Measurements from ENCODE around the gene CROCC2. TPM values are rescaled to one million over a fixed set of nuclear protein-coding genes. Genes with fewer than 3 reads are reported as not detected.
A peak's percentile ranks its signal among the peaks of the same experiment; 100 is the strongest.

Gene CROCC2
- total and polyA plus RNA-seq, 2 of the 13 experiments (the other 11 are each of a cell fraction or from before 2014, with no cell fraction given), result not detected

DNA sequence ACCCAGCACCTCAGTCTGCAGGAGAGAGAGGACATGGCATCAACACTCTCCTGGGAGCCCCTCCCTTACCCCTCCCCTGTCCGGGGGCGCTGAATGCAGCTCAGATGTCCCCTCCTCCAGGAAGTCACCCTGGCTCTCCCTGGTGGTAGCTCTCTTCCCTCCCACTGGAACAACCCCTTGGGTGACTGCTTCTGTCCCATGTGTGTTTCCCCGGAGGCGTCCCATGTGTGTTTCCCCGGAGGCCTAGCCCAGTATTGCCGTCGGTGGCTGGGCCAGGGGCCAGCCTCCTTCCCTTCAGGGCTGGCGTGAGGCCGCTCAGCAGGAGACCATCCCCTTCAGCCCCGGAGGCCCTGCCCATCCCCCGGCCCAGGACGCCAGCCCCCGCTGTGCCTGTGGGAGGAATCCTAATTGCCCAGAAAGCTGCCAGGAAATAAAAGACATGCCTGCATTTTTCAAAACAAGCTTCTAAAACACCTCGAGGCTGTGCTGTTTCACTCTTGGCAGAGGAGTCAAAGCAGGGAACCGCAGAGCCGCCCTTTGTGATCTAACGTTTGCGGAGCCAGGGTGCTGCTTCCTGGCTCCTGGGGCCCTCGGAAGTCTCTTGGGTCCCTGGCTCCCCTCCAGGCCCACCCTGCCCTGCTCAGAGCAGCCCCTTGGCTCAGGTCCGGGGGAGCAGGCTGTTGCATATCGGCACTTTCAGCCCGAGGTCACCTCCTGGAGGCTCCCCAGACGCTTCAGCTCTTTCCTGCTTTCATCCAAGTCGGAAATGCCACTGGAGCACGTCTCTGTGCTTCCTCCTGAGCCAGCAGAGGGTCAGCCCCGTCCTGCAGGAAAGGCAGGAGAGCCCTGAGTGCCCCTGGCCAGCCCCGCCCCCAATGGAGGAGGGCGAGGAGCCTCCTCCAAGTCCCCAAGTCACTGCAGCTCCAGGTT lies 103.7 kb downstream of the CROCC2 start (continued):
- TF ChIP-seq, protein P1, sequence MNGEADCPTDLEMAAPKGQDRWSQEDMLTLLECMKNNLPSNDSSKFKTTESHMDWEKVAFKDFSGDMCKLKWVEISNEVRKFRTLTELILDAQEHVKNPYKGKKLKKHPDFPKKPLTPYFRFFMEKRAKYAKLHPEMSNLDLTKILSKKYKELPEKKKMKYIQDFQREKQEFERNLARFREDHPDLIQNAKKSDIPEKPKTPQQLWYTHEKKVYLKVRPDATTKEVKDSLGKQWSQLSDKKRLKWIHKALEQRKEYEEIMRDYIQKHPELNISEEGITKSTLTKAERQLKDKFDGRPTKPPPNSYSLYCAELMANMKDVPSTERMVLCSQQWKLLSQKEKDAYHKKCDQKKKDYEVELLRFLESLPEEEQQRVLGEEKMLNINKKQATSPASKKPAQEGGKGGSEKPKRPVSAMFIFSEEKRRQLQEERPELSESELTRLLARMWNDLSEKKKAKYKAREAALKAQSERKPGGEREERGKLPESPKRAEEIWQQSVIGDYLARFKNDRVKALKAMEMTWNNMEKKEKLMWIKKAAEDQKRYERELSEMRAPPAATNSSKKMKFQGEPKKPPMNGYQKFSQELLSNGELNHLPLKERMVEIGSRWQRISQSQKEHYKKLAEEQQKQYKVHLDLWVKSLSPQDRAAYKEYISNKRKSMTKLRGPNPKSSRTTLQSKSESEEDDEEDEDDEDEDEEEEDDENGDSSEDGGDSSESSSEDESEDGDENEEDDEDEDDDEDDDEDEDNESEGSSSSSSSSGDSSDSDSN (CRISPR knock-in tag; IDR thresholded peaks at IDR 0.05), result peak; percentile 30; the same call in 1 of the 2 replicates
- TF ChIP-seq ZNF33A (CRISPR knock-in tag; IDR thresholded peaks at IDR 0.05; ENCODE audit: borderline replicate concordance), result no peak
- TF ChIP-seq, protein P2, sequence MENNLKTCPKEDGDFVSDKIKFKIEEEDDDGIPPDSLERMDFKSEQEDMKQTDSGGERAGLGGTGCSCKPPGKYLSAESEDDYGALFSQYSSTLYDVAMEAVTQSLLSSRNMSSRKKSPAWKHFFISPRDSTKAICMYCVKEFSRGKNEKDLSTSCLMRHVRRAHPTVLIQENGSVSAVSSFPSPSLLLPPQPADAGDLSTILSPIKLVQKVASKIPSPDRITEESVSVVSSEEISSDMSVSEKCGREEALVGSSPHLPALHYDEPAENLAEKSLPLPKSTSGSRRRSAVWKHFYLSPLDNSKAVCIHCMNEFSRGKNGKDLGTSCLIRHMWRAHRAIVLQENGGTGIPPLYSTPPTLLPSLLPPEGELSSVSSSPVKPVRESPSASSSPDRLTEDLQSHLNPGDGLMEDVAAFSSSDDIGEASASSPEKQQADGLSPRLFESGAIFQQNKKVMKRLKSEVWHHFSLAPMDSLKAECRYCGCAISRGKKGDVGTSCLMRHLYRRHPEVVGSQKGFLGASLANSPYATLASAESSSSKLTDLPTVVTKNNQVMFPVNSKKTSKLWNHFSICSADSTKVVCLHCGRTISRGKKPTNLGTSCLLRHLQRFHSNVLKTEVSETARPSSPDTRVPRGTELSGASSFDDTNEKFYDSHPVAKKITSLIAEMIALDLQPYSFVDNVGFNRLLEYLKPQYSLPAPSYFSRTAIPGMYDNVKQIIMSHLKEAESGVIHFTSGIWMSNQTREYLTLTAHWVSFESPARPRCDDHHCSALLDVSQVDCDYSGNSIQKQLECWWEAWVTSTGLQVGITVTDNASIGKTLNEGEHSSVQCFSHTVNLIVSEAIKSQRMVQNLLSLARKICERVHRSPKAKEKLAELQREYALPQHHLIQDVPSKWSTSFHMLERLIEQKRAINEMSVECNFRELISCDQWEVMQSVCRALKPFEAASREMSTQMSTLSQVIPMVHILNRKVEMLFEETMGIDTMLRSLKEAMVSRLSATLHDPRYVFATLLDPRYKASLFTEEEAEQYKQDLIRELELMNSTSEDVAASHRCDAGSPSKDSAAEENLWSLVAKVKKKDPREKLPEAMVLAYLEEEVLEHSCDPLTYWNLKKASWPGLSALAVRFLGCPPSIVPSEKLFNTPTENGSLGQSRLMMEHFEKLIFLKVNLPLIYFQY (CRISPR knock-in tag; IDR thresholded peaks at IDR 0.05; ENCODE audit: borderline replicate concordance), result 0 out of 2 replicates have a peak, but pooled peaks have one; percentile 30
- no peak for TF ChIP-seq ZNF607 (CRISPR knock-in tag; IDR thresholded peaks at IDR 0.05; ENCODE audit: borderline replicate concordance)
- no peak for TF ChIP-seq IRX3 (CRISPR knock-in tag; IDR thresholded peaks at IDR 0.05; ENCODE audit: borderline replicate concordance, low read depth)
- no peak for TF ChIP-seq SIX4 (CRISPR knock-in tag; IDR thresholded peaks at IDR 0.05)
- peak; percentile 59 for TF ChIP-seq ZMYM3 (CRISPR knock-in tag; IDR thresholded peaks at IDR 0.05)
- TF ChIP-seq, protein P3, sequence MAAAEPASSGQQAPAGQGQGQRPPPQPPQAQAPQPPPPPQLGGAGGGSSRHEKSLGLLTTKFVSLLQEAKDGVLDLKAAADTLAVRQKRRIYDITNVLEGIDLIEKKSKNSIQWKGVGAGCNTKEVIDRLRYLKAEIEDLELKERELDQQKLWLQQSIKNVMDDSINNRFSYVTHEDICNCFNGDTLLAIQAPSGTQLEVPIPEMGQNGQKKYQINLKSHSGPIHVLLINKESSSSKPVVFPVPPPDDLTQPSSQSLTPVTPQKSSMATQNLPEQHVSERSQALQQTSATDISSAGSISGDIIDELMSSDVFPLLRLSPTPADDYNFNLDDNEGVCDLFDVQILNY (CRISPR knock-in tag; conservative IDR thresholded peaks at IDR 0.05), result no peak
- TF ChIP-seq MTA1 (CRISPR knock-in tag; IDR thresholded peaks at IDR 0.05; ENCODE audit: borderline replicate concordance), result no peak
- peak; percentile 57 for TF ChIP-seq ZNF777 (CRISPR knock-in tag; IDR thresholded peaks at IDR 0.05)
- 0 out of 2 replicates have a peak, but pooled peaks have one; percentile 45 for TF ChIP-seq ZNF768 (CRISPR knock-in tag; IDR thresholded peaks at IDR 0.05)
- TF ChIP-seq GFI1 (CRISPR knock-in tag; IDR thresholded peaks at IDR 0.05; ENCODE audit: borderline replicate concordance), result 0 out of 2 replicates have a peak, but pooled peaks have one; percentile 36
- TF ChIP-seq, protein P4, sequence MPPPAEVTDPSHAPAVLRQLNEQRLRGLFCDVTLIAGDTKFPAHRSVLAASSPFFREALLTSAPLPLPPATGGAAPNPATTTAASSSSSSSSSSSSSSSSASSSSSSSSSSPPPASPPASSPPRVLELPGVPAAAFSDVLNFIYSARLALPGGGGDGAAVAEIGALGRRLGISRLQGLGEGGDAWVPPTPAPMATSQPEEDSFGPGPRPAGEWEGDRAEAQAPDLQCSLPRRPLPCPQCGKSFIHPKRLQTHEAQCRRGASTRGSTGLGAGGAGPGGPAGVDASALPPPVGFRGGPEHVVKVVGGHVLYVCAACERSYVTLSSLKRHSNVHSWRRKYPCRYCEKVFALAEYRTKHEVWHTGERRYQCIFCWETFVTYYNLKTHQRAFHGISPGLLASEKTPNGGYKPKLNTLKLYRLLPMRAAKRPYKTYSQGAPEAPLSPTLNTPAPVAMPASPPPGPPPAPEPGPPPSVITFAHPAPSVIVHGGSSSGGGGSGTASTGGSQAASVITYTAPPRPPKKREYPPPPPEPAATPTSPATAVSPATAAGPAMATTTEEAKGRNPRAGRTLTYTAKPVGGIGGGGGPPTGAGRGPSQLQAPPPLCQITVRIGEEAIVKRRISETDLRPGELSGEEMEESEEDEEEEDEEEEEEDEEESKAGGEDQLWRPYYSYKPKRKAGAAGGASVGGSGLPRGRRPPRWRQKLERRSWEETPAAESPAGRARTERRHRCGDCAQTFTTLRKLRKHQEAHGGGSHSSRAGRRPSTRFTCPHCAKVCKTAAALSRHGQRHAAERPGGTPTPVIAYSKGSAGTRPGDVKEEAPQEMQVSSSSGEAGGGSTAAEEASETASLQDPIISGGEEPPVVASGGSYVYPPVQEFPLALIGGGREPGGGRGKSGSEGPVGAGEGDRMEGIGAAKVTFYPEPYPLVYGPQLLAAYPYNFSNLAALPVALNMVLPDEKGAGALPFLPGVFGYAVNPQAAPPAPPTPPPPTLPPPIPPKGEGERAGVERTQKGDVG (CRISPR knock-in tag; IDR thresholded peaks at IDR 0.05; ENCODE audit: borderline replicate concordance), result no peak
- TF ChIP-seq, protein P5, sequence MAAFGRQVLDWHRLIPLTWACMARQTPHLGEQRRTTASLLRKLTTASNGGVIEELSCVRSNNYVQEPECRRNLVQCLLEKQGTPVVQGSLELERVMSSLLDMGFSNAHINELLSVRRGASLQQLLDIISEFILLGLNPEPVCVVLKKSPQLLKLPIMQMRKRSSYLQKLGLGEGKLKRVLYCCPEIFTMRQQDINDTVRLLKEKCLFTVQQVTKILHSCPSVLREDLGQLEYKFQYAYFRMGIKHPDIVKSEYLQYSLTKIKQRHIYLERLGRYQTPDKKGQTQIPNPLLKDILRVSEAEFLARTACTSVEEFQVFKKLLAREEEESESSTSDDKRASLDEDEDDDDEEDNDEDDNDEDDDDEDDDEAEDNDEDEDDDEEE (CRISPR knock-in tag; IDR thresholded peaks at IDR 0.05), result no peak
- TF ChIP-seq ZNF605 (CRISPR knock-in tag; IDR thresholded peaks at IDR 0.05), result 0 out of 2 replicates have a peak, but pooled peaks have one; percentile 33
- TF ChIP-seq ZFP82 (CRISPR knock-in tag; IDR thresholded peaks at IDR 0.05; ENCODE audit: borderline replicate concordance), result no peak

Measured in HepG2 (cell line).